ENCODE data around the gene NDUFAB1. TPM values are rescaled to one million over a fixed set of nuclear protein-coding genes. Genes with fewer than 3 reads are reported as not detected.

Gene NDUFAB1
- total and polyA plus RNA-seq, 2 of the 13 experiments (the other 11 are each of a cell fraction or from before 2014, with no cell fraction given) = 221 to 601 TPM

DNA sequence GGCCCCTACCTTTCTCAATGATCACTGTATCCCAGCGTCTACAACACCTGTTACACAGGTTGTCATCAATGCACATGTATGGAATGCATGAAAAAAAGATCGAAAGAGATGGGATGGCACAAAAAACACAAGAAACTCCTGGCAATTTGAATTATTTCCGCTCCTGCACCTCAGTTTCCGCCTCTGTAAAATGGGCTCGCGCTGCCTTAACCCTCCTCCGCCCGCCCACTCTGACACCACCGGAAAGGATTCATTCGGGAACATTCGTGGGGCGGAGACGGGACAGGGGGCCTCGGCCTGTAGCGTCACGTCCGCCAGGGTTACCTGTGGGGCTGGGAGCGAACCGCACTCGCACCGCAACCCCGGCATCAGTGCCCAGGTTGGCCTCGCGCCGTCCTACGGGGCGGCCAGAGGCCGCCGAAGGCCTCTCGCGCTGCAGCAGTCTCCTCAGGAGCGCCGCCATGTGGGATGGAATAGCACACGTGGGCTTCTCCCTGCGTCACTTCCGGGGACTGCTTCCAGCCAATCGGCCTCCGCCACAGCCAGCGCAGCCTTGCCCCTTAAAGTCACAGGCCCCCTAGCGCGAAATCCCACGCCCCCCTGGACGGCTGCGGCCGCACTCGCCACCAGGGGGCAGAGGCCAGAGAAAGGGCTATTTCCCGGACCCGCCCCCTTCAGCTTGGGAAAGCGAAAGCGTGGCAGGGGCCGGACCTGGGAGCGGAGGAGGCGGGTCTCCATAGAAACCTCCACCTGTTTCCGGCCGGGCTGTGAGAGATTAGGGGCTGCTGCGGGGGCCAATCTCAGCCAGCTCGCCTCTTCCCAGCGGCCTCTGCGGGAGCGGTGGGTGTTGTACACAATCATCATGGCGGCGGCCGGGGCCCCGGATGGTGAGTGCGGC, 39.0 kb downstream of the NDUFAB1 start, which contains the start of the genes EARS2 and UBFD1 (continued):
- TF ChIP-seq, protein P1, sequence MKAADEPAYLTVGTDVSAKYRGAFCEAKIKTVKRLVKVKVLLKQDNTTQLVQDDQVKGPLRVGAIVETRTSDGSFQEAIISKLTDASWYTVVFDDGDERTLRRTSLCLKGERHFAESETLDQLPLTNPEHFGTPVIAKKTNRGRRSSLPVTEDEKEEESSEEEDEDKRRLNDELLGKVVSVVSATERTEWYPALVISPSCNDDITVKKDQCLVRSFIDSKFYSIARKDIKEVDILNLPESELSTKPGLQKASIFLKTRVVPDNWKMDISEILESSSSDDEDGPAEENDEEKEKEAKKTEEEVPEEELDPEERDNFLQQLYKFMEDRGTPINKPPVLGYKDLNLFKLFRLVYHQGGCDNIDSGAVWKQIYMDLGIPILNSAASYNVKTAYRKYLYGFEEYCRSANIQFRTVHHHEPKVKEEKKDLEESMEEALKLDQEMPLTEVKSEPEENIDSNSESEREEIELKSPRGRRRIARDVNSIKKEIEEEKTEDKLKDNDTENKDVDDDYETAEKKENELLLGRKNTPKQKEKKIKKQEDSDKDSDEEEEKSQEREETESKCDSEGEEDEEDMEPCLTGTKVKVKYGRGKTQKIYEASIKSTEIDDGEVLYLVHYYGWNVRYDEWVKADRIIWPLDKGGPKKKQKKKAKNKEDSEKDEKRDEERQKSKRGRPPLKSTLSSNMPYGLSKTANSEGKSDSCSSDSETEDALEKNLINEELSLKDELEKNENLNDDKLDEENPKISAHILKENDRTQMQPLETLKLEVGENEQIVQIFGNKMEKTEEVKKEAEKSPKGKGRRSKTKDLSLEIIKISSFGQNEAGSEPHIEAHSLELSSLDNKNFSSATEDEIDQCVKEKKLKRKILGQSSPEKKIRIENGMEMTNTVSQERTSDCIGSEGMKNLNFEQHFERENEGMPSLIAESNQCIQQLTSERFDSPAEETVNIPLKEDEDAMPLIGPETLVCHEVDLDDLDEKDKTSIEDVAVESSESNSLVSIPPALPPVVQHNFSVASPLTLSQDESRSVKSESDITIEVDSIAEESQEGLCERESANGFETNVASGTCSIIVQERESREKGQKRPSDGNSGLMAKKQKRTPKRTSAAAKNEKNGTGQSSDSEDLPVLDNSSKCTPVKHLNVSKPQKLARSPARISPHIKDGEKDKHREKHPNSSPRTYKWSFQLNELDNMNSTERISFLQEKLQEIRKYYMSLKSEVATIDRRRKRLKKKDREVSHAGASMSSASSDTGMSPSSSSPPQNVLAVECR (CRISPR knock-in tag; IDR thresholded peaks at IDR 0.05; ENCODE audit: borderline replicate concordance) = peak; percentile 99
- TF ChIP-seq MBNL3 (CRISPR knock-in tag; conservative IDR thresholded peaks at IDR 0.05) (no peak), SP5 (CRISPR knock-in tag; IDR thresholded peaks at IDR 0.05; ENCODE audit: borderline replicate concordance, low read depth) (peak; percentile 98), ZSCAN21 (CRISPR knock-in tag; IDR thresholded peaks at IDR 0.05; ENCODE audit: borderline replicate concordance) (no peak), ZNF598 (CRISPR knock-in tag; IDR thresholded peaks at IDR 0.05; ENCODE audit: borderline replicate concordance) (peak; percentile 86; the same call in 1 of the 2 replicates), AGO2 (optimal IDR thresholded peaks at IDR 0.05; ENCODE audit: low read depth, low read length) (peak; percentile 76), EHMT2 (IDR thresholded peaks at IDR 0.05; ENCODE audit: borderline replicate concordance, low read depth, low read length) (no peak; the same call in 1 of the 2 replicates), BCL6 (CRISPR knock-in tag; IDR thresholded peaks at IDR 0.05) (peak; percentile 72; the same call in 1 of the 2 replicates)
- TF ChIP-seq, protein P2, sequence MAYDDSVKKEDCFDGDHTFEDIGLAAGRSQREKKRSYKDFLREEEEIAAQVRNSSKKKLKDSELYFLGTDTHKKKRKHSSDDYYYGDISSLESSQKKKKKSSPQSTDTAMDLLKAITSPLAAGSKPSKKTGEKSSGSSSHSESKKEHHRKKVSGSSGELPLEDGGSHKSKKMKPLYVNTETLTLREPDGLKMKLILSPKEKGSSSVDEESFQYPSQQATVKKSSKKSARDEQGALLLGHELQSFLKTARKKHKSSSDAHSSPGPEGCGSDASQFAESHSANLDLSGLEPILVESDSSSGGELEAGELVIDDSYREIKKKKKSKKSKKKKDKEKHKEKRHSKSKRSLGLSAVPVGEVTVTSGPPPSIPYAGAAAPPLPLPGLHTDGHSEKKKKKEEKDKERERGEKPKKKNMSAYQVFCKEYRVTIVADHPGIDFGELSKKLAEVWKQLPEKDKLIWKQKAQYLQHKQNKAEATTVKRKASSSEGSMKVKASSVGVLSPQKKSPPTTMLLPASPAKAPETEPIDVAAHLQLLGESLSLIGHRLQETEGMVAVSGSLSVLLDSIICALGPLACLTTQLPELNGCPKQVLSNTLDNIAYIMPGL (CRISPR knock-in tag; IDR thresholded peaks at IDR 0.05; ENCODE audit: borderline replicate concordance in 1 of 2, low read depth in 1 of 2) = peak; percentile 98 to 99
- TF ChIP-seq, protein P3, sequence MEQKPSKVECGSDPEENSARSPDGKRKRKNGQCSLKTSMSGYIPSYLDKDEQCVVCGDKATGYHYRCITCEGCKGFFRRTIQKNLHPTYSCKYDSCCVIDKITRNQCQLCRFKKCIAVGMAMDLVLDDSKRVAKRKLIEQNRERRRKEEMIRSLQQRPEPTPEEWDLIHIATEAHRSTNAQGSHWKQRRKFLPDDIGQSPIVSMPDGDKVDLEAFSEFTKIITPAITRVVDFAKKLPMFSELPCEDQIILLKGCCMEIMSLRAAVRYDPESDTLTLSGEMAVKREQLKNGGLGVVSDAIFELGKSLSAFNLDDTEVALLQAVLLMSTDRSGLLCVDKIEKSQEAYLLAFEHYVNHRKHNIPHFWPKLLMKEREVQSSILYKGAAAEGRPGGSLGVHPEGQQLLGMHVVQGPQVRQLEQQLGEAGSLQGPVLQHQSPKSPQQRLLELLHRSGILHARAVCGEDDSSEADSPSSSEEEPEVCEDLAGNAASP (CRISPR knock-in tag; IDR thresholded peaks at IDR 0.05; ENCODE audit: borderline replicate concordance) = peak; percentile 87
- TF ChIP-seq, protein P4, sequence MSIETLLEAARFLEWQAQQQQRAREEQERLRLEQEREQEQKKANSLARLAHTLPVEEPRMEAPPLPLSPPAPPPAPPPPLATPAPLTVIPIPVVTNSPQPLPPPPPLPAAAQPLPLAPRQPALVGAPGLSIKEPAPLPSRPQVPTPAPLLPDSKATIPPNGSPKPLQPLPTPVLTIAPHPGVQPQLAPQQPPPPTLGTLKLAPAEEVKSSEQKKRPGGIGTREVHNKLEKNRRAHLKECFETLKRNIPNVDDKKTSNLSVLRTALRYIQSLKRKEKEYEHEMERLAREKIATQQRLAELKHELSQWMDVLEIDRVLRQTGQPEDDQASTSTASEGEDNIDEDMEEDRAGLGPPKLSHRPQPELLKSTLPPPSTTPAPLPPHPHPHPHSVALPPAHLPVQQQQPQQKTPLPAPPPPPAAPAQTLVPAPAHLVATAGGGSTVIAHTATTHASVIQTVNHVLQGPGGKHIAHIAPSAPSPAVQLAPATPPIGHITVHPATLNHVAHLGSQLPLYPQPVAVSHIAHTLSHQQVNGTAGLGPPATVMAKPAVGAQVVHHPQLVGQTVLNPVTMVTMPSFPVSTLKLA (IDR thresholded peaks at IDR 0.05) = peak; percentile 97

Data from HepG2 (cell line).